Natural killer cell (primary cell): ENCODE measurements around the gene KHDC3L. TPM values are rescaled to one million over a fixed set of nuclear protein-coding genes. Genes with fewer than 3 reads are reported as not detected.
A peak's percentile ranks its signal among the peaks of the same experiment; 100 is the strongest.

ENCODE experiments used
- ATAC-seq, 3 donors: fragments of 150-1000 bp in 2 of 3; fragments of 200-7000 bp in 1 of 3; cut with Tn5 transposase; 1 replicate in 1 of 3; 2 replicates in 2 of 3; pipeline ENCODE4 v1.10.0; 2021; ENCODE audit warnings: mild to moderate bottlenecking in 2 of 3, moderate library complexity in 2 of 3
- DNase-seq, 2 donors: peaks; one replicate each; pipeline versions ENCODE4 v3.0.0 to v3.0.0-alpha.2; 2013 to 2021; ENCODE audit warnings: mixed read lengths in 1 of 2
- H3K27ac ChIP-seq: one replicate; pipeline ENCODE4 v1.5.1; 2013; ENCODE audit warnings: mild to moderate bottlenecking, low read length
- H3K27me3 ChIP-seq: one replicate; pipeline ENCODE4 v1.6.1; 2013; ENCODE audit warnings: low read length; ENCODE audit not compliant: control insufficient read depth, insufficient read depth
- H3K36me3 ChIP-seq: one replicate; pipeline ENCODE4 v1.6.1; 2013; ENCODE audit warnings: low read length; ENCODE audit not compliant: control insufficient read depth, insufficient read depth
- H3K4me1 ChIP-seq: one replicate; pipeline ENCODE4 v1.6.1; 2013; ENCODE audit warnings: low read length; ENCODE audit not compliant: control insufficient read depth, insufficient read depth
- H3K4me3 ChIP-seq: one replicate; pipeline ENCODE4 v1.5.1; 2013; ENCODE audit warnings: low read length
- H3K9me3 ChIP-seq: one replicate; pipeline ENCODE4 v1.6.1; 2013; ENCODE audit warnings: low read length; ENCODE audit not compliant: control insufficient read depth, insufficient read depth
- H3K27ac Mint-ChIP-seq, 2 donors: one replicate each; pipeline ENCODE4 v1.8.0; 2022; ENCODE audit warnings: mild to moderate bottlenecking in 2 of 2, mixed read lengths in 2 of 2, moderate library complexity in 1 of 2
- H3K27me3 Mint-ChIP-seq, 2 donors: one replicate each; pipeline ENCODE4 v1.8.0; 2022; ENCODE audit warnings: low read depth in 2 of 2, mixed read lengths in 2 of 2
- H3K36me3 Mint-ChIP-seq: one replicate; pipeline ENCODE4 v1.8.0; 2022; ENCODE audit warnings: mixed read lengths
- H3K4me1 Mint-ChIP-seq, 2 donors: one replicate each; pipeline ENCODE4 v1.8.0; 2022; ENCODE audit warnings: mixed read lengths in 2 of 2
- H3K4me3 Mint-ChIP-seq: one replicate; pipeline ENCODE4 v1.8.0; 2022; ENCODE audit warnings: mild to moderate bottlenecking, moderate library complexity, mixed read lengths
- H3K9me3 Mint-ChIP-seq, 2 donors: one replicate each; pipeline ENCODE4 v1.8.0; 2022; ENCODE audit warnings: mixed read lengths in 2 of 2
- WGBS: methylation state at CpG from one replicate; pipeline ENCODE4 v1.1.7; 2013; ENCODE audit warnings: missing lambda C conversion rate; ENCODE audit not compliant: insufficient coverage; 5-methylcytosine and 5-hydroxymethylcytosine counted together
- intact Hi-C: fragments of 100-400 bp; cut with micrococcal nuclease; formaldehyde crosslinking; loops from one replicate; pipeline ENCODE4 v1.14.2; 2022
- total RNA-seq, 4 donors: library from RNA; stranded (reverse); fragments of 120-200 nt in 1 of 4; gene quantifications; one replicate each; pipeline versions ENCODE4 v1.2.3 to v1.2.4, GENCODE V29; 2013 to 2022
- TF ChIP-seq, protein P1 (sequence below): fragments of 200-600 bp; IDR thresholded peaks from one replicate; pipeline ENCODE4 v1.8.0; 2022; ENCODE audit warnings: antibody characterized with exemption

The KHDC3L gene
- total RNA-seq, 3 donors from 2014 or later (not counting 1 experiment from before 2014, with no cell fraction given) = not detected

DNA sequence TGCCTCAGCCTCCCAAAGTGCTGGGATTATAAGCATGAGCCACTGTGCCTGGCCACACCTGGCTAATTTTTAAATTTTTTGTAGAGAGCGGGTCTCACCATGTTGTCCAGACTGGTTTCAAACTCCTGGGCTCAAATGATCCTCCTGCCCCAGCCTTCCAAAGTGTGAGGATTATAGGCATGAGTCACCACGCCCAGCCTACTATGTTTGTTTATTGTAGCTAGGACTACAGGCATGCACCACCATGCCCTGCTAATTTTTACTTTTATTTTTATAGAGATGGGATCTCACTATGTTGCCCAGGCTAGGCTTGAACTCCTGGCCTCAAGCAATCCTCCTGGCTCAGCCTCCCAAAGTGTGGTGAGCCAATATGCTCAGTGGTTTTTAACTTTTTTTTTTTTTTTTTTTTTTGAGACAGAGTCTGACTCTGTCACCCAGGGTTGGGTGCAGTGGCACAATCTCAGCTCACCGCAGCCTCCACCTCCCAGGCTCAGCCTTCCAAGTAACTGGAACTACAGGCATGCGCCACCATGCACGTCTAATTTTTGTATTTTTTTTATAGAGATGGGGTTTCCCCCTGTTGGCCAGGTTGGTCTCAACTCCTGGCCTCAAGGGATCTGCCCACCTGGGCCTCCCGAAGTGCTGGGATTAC lies 20.1 kb downstream of the KHDC3L start:
- Mint-ChIP-seq H3K27ac (no peak overlapping the region), H3K9me3 (no peaks in the 10 kb centered on the region), H3K36me3 (no peaks in the 10 kb centered on the region), H3K4me1 (no peaks in the 10 kb centered on the region), H3K4me3 (no peak overlapping the region), H3K27me3 (no peaks in the 10 kb centered on the region)
- Histone ChIP-seq H3K9me3 (no peaks in the 10 kb centered on the region), H3K4me3 (no peak overlapping the region), H3K36me3 (no peaks in the 10 kb centered on the region), H3K4me1 (no peaks in the 10 kb centered on the region), H3K27ac (no peak overlapping the region), H3K27me3 (no peaks in the 10 kb centered on the region)
- DNase-seq = no peak
- 91% methylated on average over 3 of the region's 6 CpGs for WGBS
- TF ChIP-seq, protein P1, sequence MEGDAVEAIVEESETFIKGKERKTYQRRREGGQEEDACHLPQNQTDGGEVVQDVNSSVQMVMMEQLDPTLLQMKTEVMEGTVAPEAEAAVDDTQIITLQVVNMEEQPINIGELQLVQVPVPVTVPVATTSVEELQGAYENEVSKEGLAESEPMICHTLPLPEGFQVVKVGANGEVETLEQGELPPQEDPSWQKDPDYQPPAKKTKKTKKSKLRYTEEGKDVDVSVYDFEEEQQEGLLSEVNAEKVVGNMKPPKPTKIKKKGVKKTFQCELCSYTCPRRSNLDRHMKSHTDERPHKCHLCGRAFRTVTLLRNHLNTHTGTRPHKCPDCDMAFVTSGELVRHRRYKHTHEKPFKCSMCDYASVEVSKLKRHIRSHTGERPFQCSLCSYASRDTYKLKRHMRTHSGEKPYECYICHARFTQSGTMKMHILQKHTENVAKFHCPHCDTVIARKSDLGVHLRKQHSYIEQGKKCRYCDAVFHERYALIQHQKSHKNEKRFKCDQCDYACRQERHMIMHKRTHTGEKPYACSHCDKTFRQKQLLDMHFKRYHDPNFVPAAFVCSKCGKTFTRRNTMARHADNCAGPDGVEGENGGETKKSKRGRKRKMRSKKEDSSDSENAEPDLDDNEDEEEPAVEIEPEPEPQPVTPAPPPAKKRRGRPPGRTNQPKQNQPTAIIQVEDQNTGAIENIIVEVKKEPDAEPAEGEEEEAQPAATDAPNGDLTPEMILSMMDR = no peak
- intact Hi-C loops = no loop called here
- ATAC-seq = no peak

DNA sequence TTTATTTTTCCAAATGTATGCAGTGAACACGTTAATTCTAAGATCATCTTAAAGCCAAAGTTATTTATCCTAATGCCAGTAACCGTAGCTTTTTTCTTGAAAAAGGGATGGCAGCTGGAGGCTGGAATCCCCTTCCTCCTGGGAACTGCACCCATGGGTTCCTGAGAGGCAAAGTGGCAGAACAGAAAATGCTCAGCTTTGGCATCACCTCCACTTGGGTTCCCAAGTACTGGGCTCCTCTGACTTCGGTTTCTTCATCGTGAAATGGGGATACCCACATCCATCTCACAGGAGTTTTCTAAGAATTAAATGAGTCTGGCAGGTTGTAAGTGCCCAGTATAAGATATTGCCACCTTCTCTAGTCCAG lies 26.0 kb downstream of the KHDC3L start:
- Histone ChIP-seq H3K9me3 (no peaks in the 10 kb centered on the region), H3K4me1 (peaks cover 18% of the 10 kb centered on the region), H3K27me3 (no peaks in the 10 kb centered on the region), H3K27ac (peak overlapping the region; percentile 74), H3K36me3 (no peaks in the 10 kb centered on the region), H3K4me3 (peak overlapping the region; percentile 88)
- Mint-ChIP-seq H3K4me1 (peaks cover 12 to 22% of the 10 kb centered on the region in 2 donors), H3K27me3 (no peaks in the 10 kb centered on the region), H3K4me3 (peak overlapping the region; percentile 89), H3K9me3 (no peaks in the 10 kb centered on the region), H3K27ac (peak overlapping the region; percentile 80 to 90), H3K36me3 (no peaks in the 10 kb centered on the region)
- intact Hi-C loops = loop anchor here (2.0 to 5.0 kb wide), 2 partner anchors 34 to 64 kb away; partner anchors contain the start of gene CGAS
- TF ChIP-seq, protein P1 = no peak
- 60% methylated on average over 4 of the region's 4 CpGs for WGBS
- no peak for DNase-seq
- ATAC-seq = peak; percentile 5 to 11 (median 8)

DNA sequence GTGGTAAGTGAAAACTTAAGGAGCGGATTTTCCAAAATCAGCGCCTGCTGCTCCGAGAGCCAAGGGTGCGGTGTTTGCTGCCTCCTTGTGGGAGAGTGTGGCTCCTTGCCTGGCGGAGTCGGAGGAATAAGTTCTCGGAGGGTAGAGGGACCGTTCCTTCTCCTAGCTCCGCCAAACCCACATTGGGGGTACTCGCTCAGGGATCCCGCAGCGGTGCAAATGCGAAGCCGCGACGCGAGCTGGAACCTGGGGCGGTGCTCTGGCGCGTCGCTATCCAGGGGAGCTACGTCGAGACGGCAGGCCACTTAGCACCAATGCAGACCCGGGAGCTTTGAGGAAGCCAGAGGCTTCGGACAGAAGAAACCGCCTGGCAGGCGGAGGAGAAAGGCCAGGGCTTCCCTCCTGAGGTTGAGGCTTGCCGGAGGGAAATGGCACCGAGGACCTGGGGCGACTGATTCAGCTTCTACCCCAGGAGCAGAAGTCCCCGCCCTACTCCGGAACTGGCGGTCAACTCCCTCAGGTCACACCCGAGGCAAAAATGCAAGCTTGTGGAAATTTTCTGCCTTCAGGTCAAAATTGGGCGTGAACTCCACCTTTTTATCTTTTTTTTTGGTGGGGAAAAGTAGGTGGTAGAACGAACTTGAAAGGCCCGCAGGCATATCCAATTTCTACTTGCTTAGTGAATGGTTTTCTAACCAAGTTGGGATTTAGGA lies 26.5 kb downstream of the KHDC3L start:
- under 1% methylated on average over 38 of the region's 38 CpGs for WGBS
- Histone ChIP-seq H3K27me3 (no peaks in the 10 kb centered on the region), H3K9me3 (no peaks in the 10 kb centered on the region), H3K36me3 (no peaks in the 10 kb centered on the region), H3K4me1 (peaks cover 18% of the 10 kb centered on the region), H3K27ac (peak overlapping the region; percentile 74), H3K4me3 (peak overlapping the region; percentile 88)
- H3K4me1 Mint-ChIP-seq = peaks cover 12 to 22% of the 10 kb centered on the region in 2 donors
- ATAC-seq (peak; percentile 81 to 92 (median 87)), DNase-seq (peak; percentile 44 to 70)
- no peaks in the 10 kb centered on the region for H3K27me3 Mint-ChIP-seq
- TF ChIP-seq, protein P1 = peak; percentile 35
- no peaks in the 10 kb centered on the region for H3K9me3 Mint-ChIP-seq
- H3K36me3 Mint-ChIP-seq = no peaks in the 10 kb centered on the region
- peak overlapping the region; percentile 80 to 90 for H3K27ac Mint-ChIP-seq
- intact Hi-C loops = loop anchor here (2.0 to 5.0 kb wide), 2 partner anchors 33 to 64 kb away; partner anchors contain the start of gene CGAS
- peak overlapping the region; percentile 89 for H3K4me3 Mint-ChIP-seq
